ENCODE results near the gene ZC3H13.

Gene ZC3H13

DNA sequence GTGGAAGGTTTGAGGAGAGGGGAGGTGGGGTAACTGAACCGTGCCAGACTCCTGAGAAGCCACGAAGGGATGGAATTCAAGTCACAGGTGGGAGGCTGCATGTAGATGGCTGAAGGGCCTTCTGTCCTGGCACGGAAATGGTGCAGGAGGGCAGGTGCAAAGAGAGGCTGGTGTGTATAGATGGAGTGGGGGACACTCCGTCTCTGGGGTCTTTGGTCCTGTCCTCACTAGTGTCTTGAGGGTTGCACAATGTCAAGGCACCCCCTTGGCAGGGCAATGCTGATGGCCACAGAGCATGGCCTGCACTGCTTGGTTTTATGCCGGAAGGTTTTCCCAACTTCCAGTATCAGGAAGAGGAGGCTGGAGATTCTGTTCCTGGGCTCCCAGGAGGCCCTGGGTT lies 118.3 kb downstream of the ZC3H13 start:
- DNase-seq (ENCODE audit: low spot score) = no peak

DNA sequence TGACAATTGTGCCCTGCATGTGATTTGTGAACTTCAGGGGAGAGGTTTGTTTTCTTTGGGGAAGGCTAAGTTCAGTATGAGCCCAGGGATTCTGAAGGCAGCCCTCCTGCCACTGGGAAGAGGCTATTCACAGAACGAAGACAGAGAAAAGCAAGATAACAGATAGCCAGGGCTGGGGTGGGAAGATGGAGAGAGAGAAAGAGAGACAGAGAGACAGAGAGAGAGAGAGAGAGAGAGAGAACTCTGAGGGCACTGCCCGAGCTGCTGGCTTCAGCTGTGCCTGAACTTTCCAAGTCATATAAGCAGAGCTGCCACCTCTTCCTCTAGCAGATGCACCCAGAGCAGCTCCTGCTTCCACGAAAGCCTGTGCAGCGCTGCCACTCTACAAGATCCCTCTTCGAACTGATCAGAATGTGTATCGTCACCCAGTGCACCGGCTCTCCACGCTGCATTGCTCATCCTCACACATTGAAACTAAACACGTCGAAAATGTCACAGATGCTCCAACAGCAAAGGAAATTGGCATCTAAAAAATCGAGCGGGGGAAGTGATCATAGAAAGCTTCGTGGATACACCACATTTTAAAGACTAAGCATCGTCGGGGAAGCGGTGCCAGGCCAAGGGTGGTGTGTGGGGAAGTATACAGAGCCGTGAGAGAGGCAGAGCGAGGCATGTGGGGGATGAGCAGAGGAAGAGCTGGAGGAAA lies 119.2 kb downstream of the ZC3H13 start:
- DNase-seq (ENCODE audit: low spot score) = no peak

DNA sequence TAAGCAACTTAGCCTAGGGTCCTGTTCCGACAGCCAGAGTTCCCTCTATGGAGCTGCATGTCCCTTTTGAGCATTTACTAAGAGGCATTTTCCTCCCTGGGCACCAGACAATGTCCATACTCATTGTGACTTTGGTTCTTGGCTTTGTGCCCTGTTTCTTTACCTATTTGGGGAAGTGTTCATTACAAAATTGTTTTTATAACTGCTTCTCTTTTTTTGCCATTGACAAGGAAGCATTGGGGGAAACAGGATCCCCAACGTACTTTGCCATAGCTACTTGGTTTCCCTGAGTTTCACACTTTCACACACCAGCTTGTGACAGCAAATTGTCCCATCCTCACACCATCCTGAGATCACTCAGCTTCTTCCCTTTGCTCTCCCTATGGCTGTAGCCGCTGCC lies 119.9 kb downstream of the ZC3H13 start:
- DNase-seq (ENCODE audit: low spot score) = no peak

DNA sequence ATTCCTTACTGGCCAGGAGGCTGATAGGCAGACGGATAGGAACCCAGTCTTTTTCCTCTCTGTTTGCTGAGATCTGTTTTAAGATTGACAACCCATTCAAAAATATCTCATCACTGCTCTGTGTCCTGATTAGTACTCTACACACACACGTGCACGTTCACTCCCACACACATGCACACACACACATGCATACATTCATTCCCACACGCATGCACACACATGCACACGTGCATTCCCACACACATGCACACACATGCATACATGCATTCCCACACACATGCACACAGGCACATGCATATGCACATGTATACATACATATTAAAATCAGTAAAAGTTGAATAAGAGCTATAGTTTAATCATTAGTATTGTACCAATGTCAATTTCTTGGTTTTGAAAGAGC lies 120.4 kb downstream of the ZC3H13 start:
- no peak for DNase-seq (ENCODE audit: low spot score)

DNA sequence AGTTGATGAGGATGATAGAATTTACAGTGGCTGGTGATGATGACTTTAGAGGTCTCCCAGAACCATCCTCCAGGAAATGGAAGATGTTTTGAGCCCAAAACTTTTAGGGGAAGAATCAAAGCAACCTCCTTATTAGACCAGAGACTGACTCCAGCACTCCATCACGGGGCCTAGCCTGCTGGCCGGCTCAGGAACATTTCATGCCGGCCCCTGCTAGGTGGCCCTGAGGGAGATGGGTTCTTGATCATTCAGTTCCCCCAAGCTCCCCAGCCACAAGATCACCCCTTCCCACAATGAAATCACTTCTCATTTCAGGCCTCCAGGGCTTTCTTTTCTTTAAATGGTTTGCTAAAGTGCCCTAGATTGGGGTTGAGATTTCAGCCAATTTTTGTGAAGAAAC lies 121.3 kb downstream of the ZC3H13 start:
- DNase-seq (ENCODE audit: low spot score) = no peak

DNA sequence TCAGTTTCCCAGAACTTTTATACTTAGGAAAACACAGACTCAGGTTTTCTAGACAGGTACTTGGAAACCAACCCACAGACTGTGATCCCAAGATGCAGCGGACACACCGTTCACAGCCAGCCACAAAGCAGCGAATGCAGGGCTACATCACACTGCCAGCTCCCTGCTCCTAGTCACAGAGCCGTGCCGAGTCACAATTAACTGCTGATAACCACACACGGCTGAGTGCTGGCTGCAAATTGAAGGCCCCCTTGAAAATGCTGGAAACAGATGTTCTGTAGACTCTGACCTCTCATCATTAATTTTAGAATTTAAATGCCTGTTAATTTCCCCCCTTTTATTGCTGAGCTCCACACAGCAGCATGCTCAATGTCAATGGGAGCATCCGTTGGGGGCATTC lies 122.4 kb downstream of the ZC3H13 start:
- DNase-seq (ENCODE audit: low spot score) = no peak

DNA sequence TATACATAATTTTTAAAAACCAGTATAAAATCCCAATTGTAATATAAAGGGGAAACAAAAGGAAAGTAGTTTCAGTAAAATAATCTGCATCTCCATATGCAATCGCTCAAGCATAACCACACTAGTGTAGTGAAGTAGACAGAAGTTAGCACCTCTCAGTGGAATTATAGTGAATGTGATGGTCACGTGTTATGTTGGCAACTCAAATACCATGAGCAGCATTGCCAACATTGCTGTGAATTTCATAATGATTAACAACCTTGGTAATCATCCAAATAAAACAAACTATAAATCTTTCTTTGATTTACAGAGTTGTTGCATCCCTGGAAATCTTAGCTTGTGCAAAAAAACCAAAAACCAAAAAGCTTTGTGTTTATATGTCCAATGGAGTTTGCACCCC lies 123.7 kb downstream of the ZC3H13 start:
- DNase-seq (ENCODE audit: low spot score) = no peak

DNA sequence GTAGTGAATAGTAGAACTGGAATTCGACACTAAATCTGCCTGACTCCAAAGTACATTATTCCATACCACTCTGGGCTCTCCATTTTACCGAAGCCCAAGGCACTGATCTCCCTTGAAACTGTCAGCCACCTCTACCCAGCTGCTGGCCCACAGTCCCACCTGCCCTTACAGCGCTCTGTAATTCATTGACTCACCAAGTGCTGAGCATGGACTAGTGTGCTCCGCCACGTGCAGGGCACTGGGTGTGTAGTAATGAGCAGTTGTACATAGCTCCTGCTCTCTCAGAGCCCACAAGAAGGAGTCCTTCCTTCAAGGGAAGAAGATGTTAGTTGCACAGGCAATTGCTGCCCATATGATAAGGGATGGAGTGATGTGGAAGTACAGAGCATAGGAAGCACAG lies 124.4 kb downstream of the ZC3H13 start:
- DNase-seq (ENCODE audit: low spot score) = no peak

DNA sequence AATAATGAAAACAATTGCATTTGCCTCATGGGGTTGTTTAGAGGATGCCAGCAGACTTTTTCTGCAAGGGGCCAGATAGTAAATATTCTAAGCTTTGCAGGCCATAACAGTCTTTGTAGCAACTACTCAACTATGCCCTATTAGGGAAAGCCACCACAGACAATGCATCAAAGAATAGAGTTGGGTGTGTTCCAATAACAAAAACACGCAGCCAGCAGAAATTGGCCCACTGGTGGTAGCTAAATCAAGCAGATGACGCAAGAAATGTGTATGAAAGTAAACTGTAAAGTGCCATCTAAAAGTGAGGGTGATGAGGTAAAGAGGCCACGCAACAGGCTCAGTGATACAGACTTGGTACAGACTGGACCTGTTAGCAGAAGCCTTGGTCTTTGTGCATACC lies 125.8 kb downstream of the ZC3H13 start:
- no peak for DNase-seq (ENCODE audit: low spot score)

DNA sequence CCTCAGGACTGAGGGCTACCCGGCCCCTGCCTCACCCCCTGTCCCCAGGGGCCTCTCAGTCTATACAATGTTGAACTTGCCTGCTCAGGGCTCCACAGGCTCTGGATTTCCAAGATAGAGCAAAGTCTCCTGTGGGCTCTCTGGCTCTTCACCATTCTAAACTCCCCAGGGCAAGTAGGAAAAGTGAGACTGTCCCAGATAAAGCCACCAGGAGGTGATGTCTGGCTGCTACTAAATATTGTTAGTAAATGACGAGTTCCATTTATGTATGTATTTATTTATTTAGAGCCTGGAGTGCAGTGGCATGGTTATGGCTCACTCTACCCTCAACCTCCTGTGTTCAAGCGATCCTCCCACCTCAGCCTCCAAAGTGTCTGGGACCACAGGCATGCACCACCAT lies 127.4 kb downstream of the ZC3H13 start:
- DNase-seq (ENCODE audit: low spot score) = no peak

DNA sequence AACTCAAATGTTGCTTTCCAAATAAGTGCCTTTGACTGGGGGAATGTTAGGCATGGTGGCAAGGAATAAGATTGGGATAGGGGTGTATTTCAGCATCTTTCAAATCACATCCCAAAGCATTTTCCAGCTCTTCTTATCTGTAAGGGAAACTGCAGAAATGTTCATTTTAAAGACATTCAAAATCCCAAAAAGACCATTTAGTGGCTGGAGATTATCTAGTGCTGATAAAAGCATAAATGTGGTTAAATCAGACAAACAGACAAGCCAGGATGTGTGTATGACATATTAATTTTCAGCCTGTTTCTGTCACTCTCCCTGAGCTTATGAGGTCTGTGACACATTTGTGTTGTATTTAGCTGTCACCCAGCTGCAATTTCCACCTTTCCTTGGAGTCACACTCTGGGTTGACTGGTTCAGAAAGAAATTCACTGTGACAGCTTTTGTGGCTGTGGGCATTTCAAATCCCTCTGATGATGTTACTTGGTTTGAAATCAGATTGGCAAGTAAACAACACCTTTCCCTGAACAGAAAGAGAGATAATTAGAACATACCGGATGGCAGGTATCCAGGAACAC lies 131.3 kb downstream of the ZC3H13 start:
- DNase-seq (ENCODE audit: low spot score) = no peak

DNA sequence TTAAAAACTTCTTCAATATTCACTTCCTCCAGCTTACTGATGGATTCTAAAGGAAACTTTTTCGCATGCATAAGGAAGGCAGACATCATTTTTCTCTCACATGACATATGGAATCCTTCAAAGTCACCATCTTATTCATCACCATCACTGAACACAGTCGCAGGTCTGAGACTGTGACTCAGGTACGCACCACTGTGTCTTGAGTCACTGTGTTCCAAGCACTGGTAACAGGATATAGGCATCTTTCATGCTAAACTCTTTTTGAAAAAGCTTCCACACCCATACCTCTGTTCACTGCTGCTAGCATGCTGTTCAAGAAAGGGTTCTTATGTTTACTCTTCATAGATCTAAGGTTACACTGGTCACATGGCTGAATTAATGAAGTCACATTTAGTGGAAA lies 133.9 kb downstream of the ZC3H13 start:
- no peak for DNase-seq (ENCODE audit: low spot score)

DNA sequence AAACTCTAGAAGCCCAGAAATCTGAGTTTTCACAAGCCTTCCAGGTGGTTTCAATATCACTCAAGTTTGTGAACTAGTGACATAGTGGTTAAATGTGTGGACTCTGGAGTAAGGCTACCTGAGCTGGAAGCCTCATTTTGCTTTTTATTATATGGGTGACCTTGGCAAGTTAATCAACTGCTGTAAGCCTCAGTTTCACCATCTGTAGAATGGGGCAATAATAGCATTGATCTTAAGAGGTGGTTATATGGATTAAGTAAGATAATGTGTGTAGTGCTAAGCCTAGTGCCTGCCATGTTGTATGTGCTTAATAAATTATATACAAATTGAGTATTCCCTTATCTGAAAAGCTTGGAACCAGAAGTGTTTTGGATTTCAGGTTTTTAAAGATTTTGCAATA lies 135.5 kb downstream of the ZC3H13 start:
- no peak for DNase-seq (ENCODE audit: low spot score)

DNA sequence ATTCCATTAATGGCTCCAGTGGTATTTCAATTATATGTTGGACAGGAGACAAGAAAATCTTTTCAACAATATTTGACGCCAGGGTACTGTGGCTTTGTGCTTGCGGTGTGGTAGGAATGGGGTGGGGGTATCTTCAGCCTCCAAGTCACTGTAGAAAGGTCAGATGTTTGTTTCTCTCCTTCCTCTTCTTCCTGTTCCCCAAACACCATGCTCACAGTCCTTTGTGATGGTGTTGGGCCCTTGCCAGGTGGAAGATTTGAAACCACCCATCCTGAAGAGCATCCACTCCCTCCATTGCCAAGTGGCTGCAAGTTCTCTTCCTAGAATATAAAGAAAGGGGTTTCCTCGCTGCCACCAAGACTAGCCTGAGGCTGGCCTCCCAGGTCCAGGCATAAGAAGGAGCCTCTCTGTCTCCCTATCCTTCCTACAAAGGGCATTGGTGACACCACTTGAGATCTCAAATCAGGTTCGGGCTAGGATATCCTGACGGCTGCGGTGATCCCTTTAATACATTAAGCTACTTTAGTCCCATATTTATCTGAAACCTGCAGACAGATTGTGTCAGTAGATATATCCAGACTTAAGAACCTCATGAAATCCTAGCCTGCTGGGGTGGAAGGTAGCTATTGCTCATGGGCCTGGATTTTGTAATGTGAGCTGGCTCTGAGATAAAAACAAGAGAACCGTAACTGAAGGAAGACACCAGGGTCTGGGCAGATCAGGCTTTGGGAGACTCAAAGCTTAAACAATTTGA lies 136.7 kb downstream of the ZC3H13 start:
- no peak for DNase-seq (ENCODE audit: low spot score)

DNA sequence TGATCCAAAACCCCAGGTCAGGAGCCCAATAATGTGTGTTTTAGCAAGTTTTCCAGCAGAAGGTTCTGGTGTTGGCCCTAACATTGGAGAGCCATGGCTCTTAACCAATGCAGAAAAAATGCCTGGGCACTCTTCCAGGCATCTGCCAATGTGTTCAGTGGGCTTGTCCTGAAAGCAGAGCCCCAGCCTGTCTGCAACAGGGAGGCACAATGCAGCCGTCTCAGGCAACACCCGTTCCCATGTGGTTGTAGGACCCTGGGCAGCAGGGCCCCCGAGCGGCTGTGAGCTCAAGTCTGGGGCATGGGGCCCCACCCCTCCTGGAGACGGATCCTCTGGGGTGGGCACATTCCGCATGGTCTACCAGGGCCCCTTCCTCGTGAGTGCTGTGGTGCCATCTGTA lies 142.9 kb downstream of the ZC3H13 start:
- DNase-seq (ENCODE audit: low spot score) = no peak

DNA sequence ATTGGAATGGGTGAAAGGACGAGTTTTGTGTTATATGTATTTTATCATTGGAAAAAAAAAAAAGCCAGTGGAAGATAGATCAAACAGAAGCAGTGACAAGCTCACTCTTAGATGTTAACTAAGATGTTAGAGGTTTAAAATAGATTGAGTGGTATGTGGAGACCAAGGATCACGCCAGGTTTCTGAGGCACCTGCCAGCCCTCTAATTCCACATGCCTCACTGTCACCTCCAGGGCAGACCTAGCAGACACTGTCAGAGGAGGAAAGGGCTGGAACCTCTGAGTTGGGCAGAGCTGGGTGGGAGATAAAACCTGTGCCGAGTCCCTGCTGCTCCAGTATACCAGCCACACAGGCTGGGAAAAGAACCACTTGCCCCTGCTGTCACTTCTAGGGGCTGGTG lies 143.5 kb downstream of the ZC3H13 start:
- DNase-seq (ENCODE audit: low spot score) = no peak

DNA sequence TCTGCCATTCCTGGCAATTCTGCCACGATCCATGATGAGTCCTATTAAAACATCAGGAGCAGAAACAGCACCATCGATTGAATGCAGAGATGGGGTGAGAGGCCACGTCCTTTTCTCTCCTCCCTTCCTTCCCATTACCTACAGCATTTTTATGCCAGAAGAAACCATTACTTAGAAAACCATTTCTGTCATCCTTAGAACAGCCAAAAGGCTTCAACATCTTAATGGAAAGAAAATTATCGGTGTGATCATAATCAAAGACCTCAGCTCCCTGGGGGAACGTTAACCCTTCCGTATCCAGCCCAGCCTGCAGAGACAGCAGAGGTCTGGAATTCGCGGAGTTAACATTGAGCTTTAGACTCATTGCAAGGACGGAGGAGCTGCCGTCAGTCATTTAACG lies 145.0 kb downstream of the ZC3H13 start:
- DNase-seq (ENCODE audit: low spot score) = no peak
